HEK293 (cell line): ENCODE results near the gene ACKR1.

Experiments
- CTCF ChIA-PET: fragments of 350-600 bp; formaldehyde crosslinking; extraction: SDS; loops from one replicate; lab custom pipeline; 2021; ENCODE audit warnings: antibody characterized with exemption; lab: Yijun Ruan, JAX
- POLR2A ChIA-PET: fragments of 300-600 bp; formaldehyde crosslinking; extraction: SDS; loops from one replicate; lab custom pipeline; 2020; ENCODE audit warnings: antibody characterized with exemption, inconsistent platforms; lab: Yijun Ruan, JAX
- H3K27ac ChIP-seq: fragments of 200-500 bp; sonication (Bioruptor generic); 2 replicates; pipeline ENCODE4 v1.5.1; 2014; ENCODE audit warnings: low read depth, low read length, control low read depth, inconsistent platforms; ENCODE audit errors: extremely low read depth
- H3K36me3 ChIP-seq, 2 experiments: fragments of 200-500 bp in 1 of 2; sonication (Bioruptor generic) in 1 of 2; 1 replicate in 1 of 2; 2 replicates in 1 of 2; pipeline ENCODE4 v1.5.1; 2014 to 2017; ENCODE audit warnings: inconsistent platforms in 2 of 2, low read length in 2 of 2; ENCODE audit not compliant: control insufficient read depth in 2 of 2, insufficient read depth in 1 of 2
- H3K4me1 ChIP-seq: fragments of 200-500 bp; sonication (Bioruptor generic); 2 replicates; pipeline ENCODE4 v1.5.1; 2014; ENCODE audit warnings: mild to moderate bottlenecking, low read length, inconsistent platforms; ENCODE audit not compliant: control insufficient read depth, insufficient read depth
- H3K4me3 ChIP-seq: 2 replicates; pipeline ENCODE4 v1.5.1; 2011; ENCODE audit warnings: low read depth, mild to moderate bottlenecking, control low read depth, low read length, moderate library complexity
- H3K9me3 ChIP-seq: fragments of 200-500 bp; sonication (Bioruptor generic); 2 replicates; pipeline ENCODE4 v1.5.1; 2014; ENCODE audit warnings: low read depth, low read length, inconsistent platforms; ENCODE audit not compliant: control insufficient read depth, insufficient read depth
- GLIS1 ChIP-seq: fragments of 450-650 bp; formaldehyde crosslinking; IDR thresholded peaks from 2 replicates; pipeline ENCODE4 v1.5.1; 2016; ENCODE audit warnings: missing biosample characterization, missing genetic modification characterization
- HOXA7 ChIP-seq: sonication (generic); formaldehyde crosslinking; IDR thresholded peaks from 2 replicates; pipeline ENCODE4 v1.8.1; 2022; ENCODE audit warnings: missing genetic modification reagents, borderline replicate concordance
- IKZF3 ChIP-seq: fragments of 450-650 bp; IDR thresholded peaks from 2 replicates; pipeline ENCODE4 v1.5.0; 2018; ENCODE audit warnings: missing biosample characterization, mild to moderate bottlenecking, missing genetic modification characterization, moderate library complexity
- KLF8 ChIP-seq: fragments of 450-650 bp; formaldehyde crosslinking; IDR thresholded peaks from 2 replicates; pipeline ENCODE4 v1.5.1; 2016; ENCODE audit warnings: missing biosample characterization, missing genetic modification characterization
- MZF1 ChIP-seq: fragments of 450-650 bp; formaldehyde crosslinking; IDR thresholded peaks from 2 replicates; pipeline ENCODE4 v1.5.1; 2017; ENCODE audit warnings: missing biosample characterization, missing genetic modification characterization, borderline replicate concordance
- ZEB2 ChIP-seq: fragments of 450-650 bp; formaldehyde crosslinking; IDR thresholded peaks from 2 replicates; pipeline ENCODE4 v1.5.1; 2016; ENCODE audit warnings: missing biosample characterization, missing genetic modification characterization
- ZIC2 ChIP-seq: fragments of 450-650 bp; formaldehyde crosslinking; IDR thresholded peaks from 2 replicates; pipeline ENCODE4 v1.5.1; 2016; ENCODE audit warnings: missing biosample characterization, missing genetic modification characterization
- ZNF155 ChIP-seq: fragments of 450-650 bp; formaldehyde crosslinking; IDR thresholded peaks from 2 replicates; pipeline ENCODE4 v1.5.1; 2016; ENCODE audit warnings: missing biosample characterization, missing genetic modification characterization
- ZNF16 ChIP-seq: fragments of 450-650 bp; formaldehyde crosslinking; IDR thresholded peaks from 2 replicates; pipeline ENCODE4 v1.5.1; 2016; ENCODE audit warnings: low read depth, missing biosample characterization, missing genetic modification characterization
- ZNF23 ChIP-seq: fragments of 450-650 bp; formaldehyde crosslinking; IDR thresholded peaks from 2 replicates; pipeline ENCODE4 v1.5.1; 2016; ENCODE audit warnings: missing biosample characterization, missing genetic modification characterization, borderline replicate concordance
- ZNF311 ChIP-seq: fragments of 450-650 bp; formaldehyde crosslinking; IDR thresholded peaks from 2 replicates; pipeline ENCODE4 v1.5.1; 2017; ENCODE audit warnings: missing biosample characterization, missing genetic modification characterization, borderline replicate concordance
- ZNF510 ChIP-seq: fragments of 450-650 bp; formaldehyde crosslinking; IDR thresholded peaks from 2 replicates; pipeline ENCODE4 v1.5.1; 2018; ENCODE audit warnings: mild to moderate bottlenecking, missing genetic modification characterization, missing biosample characterization; ENCODE audit not compliant: insufficient replicate concordance
- ZNF530 ChIP-seq: fragments of 450-650 bp; formaldehyde crosslinking; IDR thresholded peaks from 2 replicates; pipeline ENCODE4 v1.5.1; 2016; ENCODE audit warnings: low read depth, missing biosample characterization, missing genetic modification characterization
- ZNF561 ChIP-seq: fragments of 450-650 bp; IDR thresholded peaks from 2 replicates; pipeline ENCODE4 v1.5.1; 2018; ENCODE audit warnings: missing biosample characterization, missing genetic modification characterization, borderline replicate concordance
- ZNF677 ChIP-seq: fragments of 450-650 bp; IDR thresholded peaks from 2 replicates; pipeline ENCODE4 v1.5.0; 2018; ENCODE audit warnings: missing biosample characterization, mild to moderate bottlenecking, missing genetic modification characterization, moderate library complexity
- ZNF785 ChIP-seq: fragments of 450-650 bp; formaldehyde crosslinking; IDR thresholded peaks from 2 replicates; pipeline ENCODE4 v1.5.1; 2016; ENCODE audit warnings: missing biosample characterization, missing genetic modification characterization
- TF ChIP-seq, protein P1 (sequence below): fragments of 450-650 bp; formaldehyde crosslinking; IDR thresholded peaks from 2 replicates; pipeline ENCODE4 v1.5.1; 2016; ENCODE audit warnings: missing biosample characterization, missing genetic modification characterization
- TF ChIP-seq, protein P2 (sequence below): fragments of 450-650 bp; formaldehyde crosslinking; IDR thresholded peaks from 2 replicates; pipeline ENCODE4; 2016; ENCODE audit warnings: missing biosample characterization, missing genetic modification characterization
- TF ChIP-seq, protein P3 (sequence below): fragments of 450-650 bp; formaldehyde crosslinking; IDR thresholded peaks from 2 replicates; pipeline ENCODE4 v1.5.1; 2016; ENCODE audit warnings: missing biosample characterization, missing genetic modification characterization

Gene ACKR1

DNA sequence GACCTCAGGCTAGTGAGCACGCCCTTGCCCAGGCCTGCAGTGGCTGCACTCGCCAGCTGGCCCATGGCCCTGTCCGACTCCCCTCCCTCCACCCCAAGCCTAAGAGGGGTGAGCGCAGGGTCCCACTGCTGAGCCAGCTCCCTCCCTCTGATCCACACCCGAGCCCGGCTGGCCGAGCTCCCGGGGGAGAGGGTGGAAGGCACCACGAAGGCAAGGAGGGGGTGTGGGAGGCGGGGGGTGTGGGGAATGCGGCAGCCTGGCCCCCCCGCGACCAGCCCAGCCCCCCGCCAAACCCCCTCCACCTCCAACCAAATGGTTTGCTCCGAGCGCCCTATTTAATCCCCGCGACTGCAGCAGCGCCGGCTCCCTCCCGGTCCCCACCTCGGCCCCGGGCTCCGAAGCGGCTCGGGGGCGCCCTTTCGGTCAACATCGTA lies 33.4 kb upstream of the ACKR1 start, which contains the start of gene CADM3:
Gene CADM3, plus strand, starts transcription at position 362 of the 434 bp plus-strand sequence. CDS start 151 bp downstream, outside the sequence.
- ChIA-PET POLR2A (interaction anchor here (0.7 kb wide), 1 partner anchor 1222 kb away, joined by 3 read pairs; no protein-coding TSS in a partner anchor), CTCF (no interaction called here)
- no peak within 1 kb of the TSS for H3K27ac ChIP-seq
- TF ChIP-seq, protein P1, sequence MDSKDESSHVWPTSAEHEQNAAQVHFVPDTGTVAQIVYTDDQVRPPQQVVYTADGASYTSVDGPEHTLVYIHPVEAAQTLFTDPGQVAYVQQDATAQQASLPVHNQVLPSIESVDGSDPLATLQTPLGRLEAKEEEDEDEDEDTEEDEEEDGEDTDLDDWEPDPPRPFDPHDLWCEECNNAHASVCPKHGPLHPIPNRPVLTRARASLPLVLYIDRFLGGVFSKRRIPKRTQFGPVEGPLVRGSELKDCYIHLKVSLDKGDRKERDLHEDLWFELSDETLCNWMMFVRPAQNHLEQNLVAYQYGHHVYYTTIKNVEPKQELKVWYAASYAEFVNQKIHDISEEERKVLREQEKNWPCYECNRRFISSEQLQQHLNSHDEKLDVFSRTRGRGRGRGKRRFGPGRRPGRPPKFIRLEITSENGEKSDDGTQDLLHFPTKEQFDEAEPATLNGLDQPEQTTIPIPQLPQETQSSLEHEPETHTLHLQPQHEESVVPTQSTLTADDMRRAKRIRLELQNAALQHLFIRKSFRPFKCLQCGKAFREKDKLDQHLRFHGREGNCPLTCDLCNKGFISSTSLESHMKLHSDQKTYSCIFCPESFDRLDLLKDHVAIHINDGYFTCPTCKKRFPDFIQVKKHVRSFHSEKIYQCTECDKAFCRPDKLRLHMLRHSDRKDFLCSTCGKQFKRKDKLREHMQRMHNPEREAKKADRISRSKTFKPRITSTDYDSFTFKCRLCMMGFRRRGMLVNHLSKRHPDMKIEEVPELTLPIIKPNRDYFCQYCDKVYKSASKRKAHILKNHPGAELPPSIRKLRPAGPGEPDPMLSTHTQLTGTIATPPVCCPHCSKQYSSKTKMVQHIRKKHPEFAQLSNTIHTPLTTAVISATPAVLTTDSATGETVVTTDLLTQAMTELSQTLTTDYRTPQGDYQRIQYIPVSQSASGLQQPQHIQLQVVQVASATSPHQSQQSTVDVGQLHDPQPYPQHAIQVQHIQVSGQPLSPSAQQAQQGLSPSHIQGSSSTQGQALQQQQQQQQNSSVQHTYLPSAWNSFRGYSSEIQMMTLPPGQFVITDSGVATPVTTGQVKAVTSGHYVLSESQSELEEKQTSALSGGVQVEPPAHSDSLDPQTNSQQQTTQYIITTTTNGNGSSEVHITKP = 0 out of 2 replicates have a peak, but pooled peaks have one; percentile 15
- no peak for TF ChIP-seq HOXA7 (CRISPR knock-in tag)
- no peaks in the 10 kb centered on the region for H3K9me3 ChIP-seq
- no peaks in the 10 kb centered on the region for H3K36me3 ChIP-seq
- no peaks in the 10 kb centered on the region for H3K4me1 ChIP-seq
- H3K4me3 ChIP-seq = peak within 1 kb of the TSS; percentile 2

DNA sequence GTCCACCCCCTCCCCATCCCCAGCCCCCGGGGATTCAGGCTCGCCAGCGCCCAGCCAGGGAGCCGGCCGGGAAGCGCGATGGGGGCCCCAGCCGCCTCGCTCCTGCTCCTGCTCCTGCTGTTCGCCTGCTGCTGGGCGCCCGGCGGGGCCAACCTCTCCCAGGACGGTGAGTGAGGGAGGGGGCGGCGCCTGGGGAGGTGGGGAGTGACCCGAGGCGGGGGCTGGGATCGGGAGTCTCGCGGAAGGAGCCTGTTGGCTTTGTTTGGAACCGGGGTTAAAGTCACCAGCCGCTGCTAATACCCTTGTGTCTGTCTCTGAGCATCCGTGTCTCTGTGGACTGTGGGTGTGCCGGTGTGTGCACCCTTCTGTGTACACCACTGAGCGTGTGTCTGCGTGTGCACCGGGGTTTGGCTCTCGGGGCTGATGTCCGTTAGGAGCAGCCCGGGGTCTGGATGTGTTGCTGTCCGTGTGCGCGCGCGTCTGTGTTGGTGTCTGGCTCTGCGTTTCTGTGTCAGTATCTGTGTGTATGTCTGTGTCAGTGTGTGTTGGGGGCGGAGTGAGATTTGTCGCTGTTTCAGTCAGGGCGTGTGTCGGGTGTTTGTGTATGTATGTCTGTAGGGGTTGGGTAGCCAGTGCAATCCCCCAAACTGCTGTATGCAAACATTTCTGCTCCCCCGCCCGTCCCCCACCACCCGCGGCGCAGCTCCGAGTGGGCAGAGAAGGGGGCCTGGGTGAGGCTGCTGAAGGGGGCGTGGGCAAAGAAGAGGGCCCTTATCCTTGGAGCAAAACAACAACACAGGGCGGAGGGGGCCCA lies 32.8 kb upstream of the ACKR1 start:
- no peaks in the 10 kb centered on the region for H3K36me3 ChIP-seq
- no peak overlapping the region for H3K27ac ChIP-seq
- no peak for TF ChIP-seq GLIS1
- TF ChIP-seq MZF1 (tag by site-specific recombination) = no peak
- TF ChIP-seq ZNF23 = no peak
- TF ChIP-seq ZIC2 (tag by site-specific recombination) = peak; percentile 53
- no peak for TF ChIP-seq ZNF677 (tag by site-specific recombination)
- TF ChIP-seq, protein P2, sequence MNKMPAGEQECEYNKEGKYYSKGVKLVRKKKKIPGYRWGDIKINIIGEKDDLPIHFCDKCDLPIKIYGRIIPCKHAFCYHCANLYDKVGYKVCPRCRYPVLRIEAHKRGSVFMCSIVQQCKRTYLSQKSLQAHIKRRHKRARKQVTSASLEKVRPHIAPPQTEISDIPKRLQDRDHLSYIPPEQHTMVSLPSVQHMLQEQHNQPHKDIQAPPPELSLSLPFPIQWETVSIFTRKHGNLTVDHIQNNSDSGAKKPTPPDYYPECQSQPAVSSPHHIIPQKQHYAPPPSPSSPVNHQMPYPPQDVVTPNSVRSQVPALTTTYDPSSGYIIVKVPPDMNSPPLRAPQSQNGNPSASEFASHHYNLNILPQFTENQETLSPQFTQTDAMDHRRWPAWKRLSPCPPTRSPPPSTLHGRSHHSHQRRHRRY (tag by site-specific recombination) = no peak
- ChIA-PET CTCF (interaction anchor here (0.5 kb wide), 1 partner anchor 557 kb away, joined by 4 read pairs; no protein-coding TSS in a partner anchor), POLR2A (no interaction called here)
- H3K4me1 ChIP-seq = no peaks in the 10 kb centered on the region
- H3K9me3 ChIP-seq = no peaks in the 10 kb centered on the region
- peak overlapping the region; percentile 2 for H3K4me3 ChIP-seq

DNA sequence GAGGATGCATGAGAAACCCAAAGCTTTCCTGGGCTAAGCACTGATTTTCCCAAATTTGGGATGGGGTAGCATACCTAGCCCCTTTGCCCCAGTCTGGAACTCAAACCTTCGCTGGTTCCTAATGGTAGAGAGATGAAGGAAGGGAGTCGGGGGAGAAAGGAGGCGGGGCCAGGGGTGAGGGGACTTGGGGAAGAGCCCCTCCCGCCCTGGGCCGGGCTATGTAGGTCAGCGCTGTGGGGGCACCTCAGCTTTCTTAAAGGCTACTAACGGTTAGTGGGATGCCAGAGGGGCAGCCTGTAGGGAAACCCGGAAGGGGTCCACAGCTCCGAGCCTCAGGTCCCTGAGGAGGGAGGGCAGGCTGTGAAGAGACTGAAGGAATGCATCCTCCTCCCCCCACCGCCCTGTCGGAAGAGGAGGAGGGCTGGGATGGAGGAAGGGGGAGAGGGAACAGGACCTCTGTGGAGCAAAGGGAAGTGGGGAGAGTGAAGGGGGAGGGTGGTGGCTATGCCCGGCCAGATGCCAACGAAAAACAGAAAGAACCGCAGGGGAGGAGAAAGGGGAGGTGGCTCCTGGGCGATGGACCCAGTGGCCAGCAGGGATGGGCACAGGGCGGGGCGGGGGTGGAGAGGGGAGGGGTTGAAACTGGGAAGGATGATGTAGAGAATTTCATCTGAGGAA lies 31.9 kb upstream of the ACKR1 start:
- ChIA-PET CTCF (interaction anchor here (0.5 kb wide), 1 partner anchor 558 kb away, joined by 4 read pairs; no protein-coding TSS in a partner anchor), POLR2A (no interaction called here)
- TF ChIP-seq, protein P3, sequence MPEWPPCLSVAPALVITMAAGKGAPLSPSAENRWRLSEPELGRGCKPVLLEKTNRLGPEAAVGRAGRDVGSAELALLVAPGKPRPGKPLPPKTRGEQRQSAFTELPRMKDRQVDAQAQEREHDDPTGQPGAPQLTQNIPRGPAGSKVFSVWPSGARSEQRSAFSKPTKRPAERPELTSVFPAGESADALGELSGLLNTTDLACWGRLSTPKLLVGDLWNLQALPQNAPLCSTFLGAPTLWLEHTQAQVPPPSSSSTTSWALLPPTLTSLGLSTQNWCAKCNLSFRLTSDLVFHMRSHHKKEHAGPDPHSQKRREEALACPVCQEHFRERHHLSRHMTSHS (tag by site-specific recombination) = no peak
- TF ChIP-seq IKZF3 (tag by site-specific recombination) = no peak
- TF ChIP-seq ZNF311 (tag by site-specific recombination) = no peak
- TF ChIP-seq ZNF530 (tag by site-specific recombination) = no peak
- TF ChIP-seq ZEB2 = no peak
- TF ChIP-seq ZNF155 (tag by site-specific recombination) = no peak
- no peak for TF ChIP-seq ZNF561 (tag by site-specific recombination)
- no peak for TF ChIP-seq ZNF16
- no peak for TF ChIP-seq ZNF510
- no peak for TF ChIP-seq KLF8 (tag by site-specific recombination)
- TF ChIP-seq ZNF785 (tag by site-specific recombination) = no peak
- Histone ChIP-seq H3K9me3 (no peaks in the 10 kb centered on the region), H3K27ac (no peak overlapping the region), H3K4me1 (no peaks in the 10 kb centered on the region), H3K4me3 (no peak overlapping the region), H3K36me3 (no peaks in the 10 kb centered on the region)
